Measurements from ENCODE around the gene COL8A1. TPM values are rescaled to one million over a fixed set of nuclear protein-coding genes. Genes with fewer than 3 reads are reported as not detected.
"Not testable (repeated sequence)": the region's sequence is repeated elsewhere in the genome, so short reads cannot be mapped to it uniquely, and the experiment has no call there.

COL8A1 gene
- polyA plus RNA-seq (2012; ENCODE audit: missing spikeins) = 0.04 TPM

DNA sequence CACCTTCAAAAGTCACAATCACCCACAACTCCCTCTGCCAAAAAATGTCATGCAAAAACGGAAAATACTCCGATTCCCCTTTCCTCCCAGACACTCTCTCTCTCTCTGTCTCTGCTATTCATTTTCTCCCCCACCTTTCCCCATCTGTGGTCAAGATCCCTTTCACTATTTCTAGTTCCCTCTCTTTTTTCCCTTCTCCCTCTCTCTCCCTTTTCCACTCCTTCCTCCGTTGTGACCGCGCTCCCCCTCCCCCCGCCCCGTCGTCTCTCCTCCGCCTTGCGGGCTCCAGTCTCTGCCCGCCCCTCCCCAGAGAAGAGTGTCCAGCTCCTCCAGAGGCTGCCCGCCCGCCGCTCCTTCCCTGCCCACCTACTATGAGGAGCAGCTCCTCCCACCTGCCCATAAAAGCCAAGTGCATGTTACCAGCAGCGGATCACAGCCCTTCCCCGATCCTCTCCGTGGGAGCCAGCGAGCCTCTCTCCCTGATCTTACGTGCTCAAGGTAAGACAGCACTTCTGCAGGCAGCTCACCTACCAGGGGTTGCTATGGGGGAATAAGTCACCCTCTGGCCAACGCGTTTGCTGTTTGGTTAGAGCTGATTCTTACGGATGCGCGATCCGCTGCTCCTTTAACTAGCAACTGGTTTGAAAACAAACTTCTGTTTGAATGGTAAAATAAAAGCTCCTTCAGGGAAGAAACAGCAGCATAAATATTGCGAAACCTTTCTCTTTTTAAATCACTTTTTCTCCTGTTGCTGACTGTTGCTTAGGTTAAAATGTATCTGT, at the start of gene COL8A1:
COL8A1 (plus strand) TSS at position 428 of the 782 bp plus-strand sequence. CDS start 152,089 bp downstream, outside the sequence.
- DNase-seq (ENCODE audit: insufficient read length) = no peak
- no peak for FAIRE-seq
- TF ChIP-seq TAF1 (IDR thresholded peaks at IDR 0.05; ENCODE audit: borderline replicate concordance, low read depth, low read length) = no peak

DNA sequence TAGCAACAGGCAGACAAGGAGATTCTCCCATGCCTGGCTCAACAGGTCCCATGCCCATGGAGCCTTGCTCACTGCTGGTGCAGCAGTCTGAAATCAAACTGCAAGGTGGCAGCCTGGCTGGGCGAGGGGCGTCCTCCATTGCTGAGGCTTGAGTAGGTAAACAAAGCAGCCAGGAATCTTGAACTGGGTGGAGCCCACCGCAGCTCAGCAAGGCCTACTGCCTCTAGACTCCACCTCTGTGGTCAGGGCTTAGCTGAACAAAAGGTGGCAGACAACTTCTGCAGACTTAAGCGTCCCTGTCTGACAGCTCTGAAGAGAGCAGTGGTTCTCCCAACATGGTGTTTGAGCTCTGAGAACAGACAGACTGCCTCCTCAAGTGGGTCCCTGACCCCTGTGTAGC, 49.2 kb upstream of the COL8A1 start:
- not testable (repeated sequence) for DNase-seq (ENCODE audit: insufficient read length); FAIRE-seq

- DNase-seq (ENCODE audit: insufficient read length) (no peak), FAIRE-seq (no peak)
- no peak for TF ChIP-seq TAF1 (IDR thresholded peaks at IDR 0.05; ENCODE audit: borderline replicate concordance, low read depth, low read length)
- TF ChIP-seq POLR2AphosphoS5 (IDR thresholded peaks at IDR 0.05; ENCODE audit: low read depth, low read length) = no peak
- TF ChIP-seq POLR2A (IDR thresholded peaks at IDR 0.05; ENCODE audit: low read depth, low read length) = no peak
These were observed 38.5 kb upstream of the COL8A1 start for GRCh38 chr3:99599894-99600293.

DNA sequence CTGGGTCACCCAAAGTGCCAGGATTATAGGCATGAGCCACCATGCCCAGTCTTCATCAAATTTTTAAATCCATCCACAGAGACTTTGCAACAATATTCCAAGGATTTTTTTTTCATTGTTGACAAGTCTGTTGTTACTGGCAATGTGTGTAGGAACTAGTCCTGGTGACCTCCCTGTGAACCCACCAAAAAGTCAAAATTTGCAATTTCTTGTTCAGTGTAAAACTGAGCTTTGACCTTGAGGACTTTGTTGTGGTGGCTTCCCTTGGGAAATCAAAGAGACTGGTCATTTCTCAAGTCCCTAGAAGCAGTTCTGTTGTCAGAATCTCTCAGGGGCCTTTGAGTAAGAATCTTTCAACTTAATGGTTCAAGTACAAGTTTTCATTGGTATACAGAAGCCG, 36.9 kb upstream of the COL8A1 start:
- no peak for DNase-seq (ENCODE audit: insufficient read length)
- FAIRE-seq = no peak

DNA sequence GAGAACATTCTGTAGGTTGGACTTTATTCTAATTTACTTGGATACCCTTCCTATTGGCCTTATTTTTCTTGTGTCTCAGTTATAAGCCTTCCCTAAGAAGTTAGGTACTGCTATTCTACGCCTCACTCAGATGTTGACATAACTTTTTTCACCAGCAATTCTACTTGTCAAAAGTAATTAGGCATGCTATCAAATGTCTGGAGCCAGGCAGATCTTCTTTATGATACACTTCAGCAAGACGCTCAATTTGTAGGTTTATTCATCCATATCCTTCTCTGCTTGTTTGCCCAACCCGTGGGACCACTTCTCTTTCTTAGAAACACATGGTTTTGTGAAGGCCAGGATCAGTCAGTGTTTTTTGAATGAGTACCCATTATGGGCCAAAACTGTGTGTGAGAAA, 36.2 kb upstream of the COL8A1 start:
- DNase-seq (ENCODE audit: insufficient read length) = no peak
- no peak for FAIRE-seq
- no peak for TF ChIP-seq TAF1 (IDR thresholded peaks at IDR 0.05; ENCODE audit: borderline replicate concordance, low read depth, low read length)
- no peak for TF ChIP-seq POLR2A (IDR thresholded peaks at IDR 0.05; ENCODE audit: low read depth, low read length)
- TF ChIP-seq POLR2AphosphoS5 (IDR thresholded peaks at IDR 0.05; ENCODE audit: low read depth, low read length) = no peak

More for the DNA sequence above, 36.9 kb upstream of the COL8A1 start:
- TF ChIP-seq TAF1 (IDR thresholded peaks at IDR 0.05; ENCODE audit: borderline replicate concordance, low read depth, low read length) = no peak
- no peak for TF ChIP-seq POLR2A (IDR thresholded peaks at IDR 0.05; ENCODE audit: low read depth, low read length)
- TF ChIP-seq POLR2AphosphoS5 (IDR thresholded peaks at IDR 0.05; ENCODE audit: low read depth, low read length) = no peak

- FAIRE-seq (peak; percentile 17), DNase-seq (ENCODE audit: insufficient read length) (no peak)
- TF ChIP-seq TAF1 (IDR thresholded peaks at IDR 0.05; ENCODE audit: borderline replicate concordance, low read depth, low read length) = no peak
- no peak for TF ChIP-seq POLR2AphosphoS5 (IDR thresholded peaks at IDR 0.05; ENCODE audit: low read depth, low read length)
- TF ChIP-seq POLR2A (IDR thresholded peaks at IDR 0.05; ENCODE audit: low read depth, low read length) = no peak
These were observed 31.2 kb upstream of the COL8A1 start for GRCh38 chr3:99607151-99607550.

GRCh38 chr3:99614768-99615167, 23.6 kb upstream of the COL8A1 start:
- no peak for FAIRE-seq
- no peak for DNase-seq (ENCODE audit: insufficient read length)
- TF ChIP-seq POLR2AphosphoS5 (IDR thresholded peaks at IDR 0.05; ENCODE audit: low read depth, low read length) = no peak
- TF ChIP-seq TAF1 (IDR thresholded peaks at IDR 0.05; ENCODE audit: borderline replicate concordance, low read depth, low read length) = no peak
- no peak for TF ChIP-seq POLR2A (IDR thresholded peaks at IDR 0.05; ENCODE audit: low read depth, low read length)

DNA sequence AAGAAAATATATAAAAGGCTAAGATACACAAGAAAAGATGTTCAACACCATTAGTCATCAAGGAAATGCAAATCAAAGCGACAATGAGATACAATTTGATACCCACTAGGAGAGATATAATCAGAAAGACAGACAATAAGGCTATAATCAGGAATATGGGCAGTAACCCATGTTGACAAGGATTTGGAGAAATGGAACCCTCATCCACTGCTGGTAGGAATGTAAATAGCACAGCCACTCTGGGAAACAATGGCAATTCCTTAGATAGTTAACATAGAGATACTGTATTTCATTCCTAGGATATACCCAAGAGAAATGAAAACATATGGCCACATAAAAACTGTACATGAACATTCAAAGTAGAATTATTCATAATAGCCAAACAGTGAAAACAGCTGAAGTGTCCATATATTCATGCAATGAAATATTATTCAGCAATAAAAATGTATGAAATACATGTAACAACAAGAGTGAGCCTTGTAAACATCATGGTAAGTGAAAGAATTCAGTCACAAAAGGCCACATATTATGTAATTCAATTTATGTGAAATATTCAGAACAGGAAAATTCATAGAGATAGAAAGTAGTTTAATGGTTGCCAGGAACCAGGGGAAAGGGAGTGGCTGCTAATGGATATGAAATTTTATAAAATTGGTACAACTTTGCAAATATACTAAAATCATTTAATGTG, 18.2 kb upstream of the COL8A1 start:
- no peak for FAIRE-seq
- DNase-seq (ENCODE audit: insufficient read length) = no peak
- TF ChIP-seq POLR2AphosphoS5 (IDR thresholded peaks at IDR 0.05; ENCODE audit: low read depth, low read length) = no peak

DNA sequence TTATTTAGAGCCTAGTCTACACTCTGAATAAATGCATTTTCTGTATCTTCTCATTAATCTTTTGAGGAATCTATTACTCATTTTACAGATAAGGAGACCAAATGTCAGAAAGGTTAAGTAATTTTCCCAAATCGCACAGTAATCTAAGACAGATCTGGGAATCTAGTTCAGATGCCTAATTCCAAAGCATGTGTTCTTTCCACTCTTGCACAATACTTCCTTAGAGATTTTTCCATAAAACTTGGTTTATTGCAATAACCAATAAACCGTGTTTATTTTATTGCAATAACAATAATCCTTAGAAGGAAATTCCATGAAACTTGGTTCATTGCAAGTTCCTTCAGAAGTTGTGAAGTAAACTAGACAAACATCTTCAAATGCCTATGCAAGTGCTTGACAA, 17.4 kb upstream of the COL8A1 start:
- FAIRE-seq (no peak), DNase-seq (ENCODE audit: insufficient read length) (no peak)
- TF ChIP-seq POLR2AphosphoS5 (IDR thresholded peaks at IDR 0.05; ENCODE audit: low read depth, low read length) (no peak), TAF1 (IDR thresholded peaks at IDR 0.05; ENCODE audit: borderline replicate concordance, low read depth, low read length) (no peak), POLR2A (IDR thresholded peaks at IDR 0.05; ENCODE audit: low read depth, low read length) (no peak)

GRCh38 chr3:99624496-99625236, 13.7 kb upstream of the COL8A1 start:
- TF ChIP-seq TAF1 (IDR thresholded peaks at IDR 0.05; ENCODE audit: borderline replicate concordance, low read depth, low read length) (no peak), POLR2A (IDR thresholded peaks at IDR 0.05; ENCODE audit: low read depth, low read length) (no peak), POLR2AphosphoS5 (IDR thresholded peaks at IDR 0.05; ENCODE audit: low read depth, low read length) (no peak)
- FAIRE-seq (peak; percentile 9), DNase-seq (ENCODE audit: insufficient read length) (no peak)

GRCh38 chr3:99625237-99625622, 13.2 kb upstream of the COL8A1 start:
- DNase-seq (ENCODE audit: insufficient read length) (no peak), FAIRE-seq (no peak)
- TF ChIP-seq TAF1 (IDR thresholded peaks at IDR 0.05; ENCODE audit: borderline replicate concordance, low read depth, low read length) (no peak), POLR2A (IDR thresholded peaks at IDR 0.05; ENCODE audit: low read depth, low read length) (no peak), POLR2AphosphoS5 (IDR thresholded peaks at IDR 0.05; ENCODE audit: low read depth, low read length) (no peak)
